ENCODE results near the gene CD8B. TPM values are rescaled to one million over a fixed set of nuclear protein-coding genes. Genes with fewer than 3 reads are reported as not detected.

CD8B gene
- total RNA-seq, 1 experiment from 2014 or later = 0.47 TPM

DNA sequence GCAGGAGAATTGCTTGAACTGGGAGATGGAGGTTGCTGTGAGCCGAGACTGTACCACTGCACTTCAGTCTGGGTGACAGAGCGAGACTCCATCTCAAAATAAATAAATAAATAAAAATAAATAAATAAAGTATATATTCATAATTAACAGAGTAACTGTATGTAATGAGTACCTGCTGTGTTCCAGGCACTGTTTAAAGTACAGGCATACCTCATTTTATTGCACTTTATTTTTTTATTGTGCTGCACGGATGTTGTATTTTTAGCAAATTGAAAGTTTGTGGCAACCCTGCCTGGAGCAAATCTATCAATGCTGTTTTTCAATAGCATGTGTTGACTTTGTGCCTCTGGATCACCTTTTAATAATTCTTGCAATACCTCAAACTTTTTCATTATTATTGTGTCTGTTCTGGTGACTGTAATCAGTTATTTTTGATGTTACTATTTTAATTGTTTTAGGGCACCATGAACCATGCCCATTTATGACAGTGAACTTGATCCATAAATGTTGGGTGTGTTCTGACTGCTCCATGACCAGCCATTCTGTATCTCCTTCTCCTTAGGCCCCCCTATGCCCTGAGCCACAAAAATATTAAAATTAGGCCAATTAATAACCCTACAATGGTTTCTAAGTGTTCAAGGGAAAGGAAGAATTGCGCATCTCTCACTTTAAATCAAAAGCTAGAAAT is 43.4 kb downstream of the CD8B start:
- Histone ChIP-seq H3K36me3 (ENCODE audit: control insufficient read depth in 1 of 2, insufficient read depth in 2 of 2, low read length in 2 of 2) (no peaks in the 10 kb centered on the region), H3K27ac (ENCODE audit: low read depth, low read length) (no peak overlapping the region), H3K9me2 (ENCODE audit: insufficient read depth) (no peaks in the 10 kb centered on the region), H3K4me3 (replicated peaks in 1 of 2; ENCODE audit: low read depth in 1 of 2, low read length in 2 of 2) (no peak overlapping the region), H3K4me1 (ENCODE audit: control insufficient read depth in 1 of 2, insufficient read depth in 2 of 2, low read length in 2 of 2) (no peaks in the 10 kb centered on the region), H3K4me2 (ENCODE audit: low read length) (no peak overlapping the region), H3K9me3 (ENCODE audit: control insufficient read depth in 1 of 2, insufficient read depth in 1 of 2, low read depth in 1 of 2, low read length in 2 of 2) (no peaks in the 10 kb centered on the region), H3K79me2 (ENCODE audit: insufficient read depth, low read length) (no peaks in the 10 kb centered on the region), H3K9ac (ENCODE audit: low read length) (no peak overlapping the region), H4K20me1 (ENCODE audit: insufficient read depth) (no peaks in the 10 kb centered on the region), H2AFZ (ENCODE audit: low read depth, low read length, poor library complexity, severe bottlenecking) (no peak overlapping the region), H3K27me3 (ENCODE audit: insufficient read depth, low read length) (no peaks in the 10 kb centered on the region)
- intact Hi-C loops (cut with micrococcal nuclease) = no loop called here
- ChIA-PET POLR2A (no interaction called here), CTCF (no interaction called here), RAD21 (ENCODE audit: low non-redundant PET in 1 of 2, low total read pairs in 2 of 2, uncharacterized antibody in 2 of 2, unreplicated experiment in 2 of 2) (no interaction called here)
- BruUV-seq (replicated peaks) = no TSS peak
- TF ChIP-seq, protein P1, sequence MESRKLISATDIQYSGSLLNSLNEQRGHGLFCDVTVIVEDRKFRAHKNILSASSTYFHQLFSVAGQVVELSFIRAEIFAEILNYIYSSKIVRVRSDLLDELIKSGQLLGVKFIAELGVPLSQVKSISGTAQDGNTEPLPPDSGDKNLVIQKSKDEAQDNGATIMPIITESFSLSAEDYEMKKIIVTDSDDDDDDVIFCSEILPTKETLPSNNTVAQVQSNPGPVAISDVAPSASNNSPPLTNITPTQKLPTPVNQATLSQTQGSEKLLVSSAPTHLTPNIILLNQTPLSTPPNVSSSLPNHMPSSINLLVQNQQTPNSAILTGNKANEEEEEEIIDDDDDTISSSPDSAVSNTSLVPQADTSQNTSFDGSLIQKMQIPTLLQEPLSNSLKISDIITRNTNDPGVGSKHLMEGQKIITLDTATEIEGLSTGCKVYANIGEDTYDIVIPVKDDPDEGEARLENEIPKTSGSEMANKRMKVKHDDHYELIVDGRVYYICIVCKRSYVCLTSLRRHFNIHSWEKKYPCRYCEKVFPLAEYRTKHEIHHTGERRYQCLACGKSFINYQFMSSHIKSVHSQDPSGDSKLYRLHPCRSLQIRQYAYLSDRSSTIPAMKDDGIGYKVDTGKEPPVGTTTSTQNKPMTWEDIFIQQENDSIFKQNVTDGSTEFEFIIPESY (IDR thresholded peaks at IDR 0.05; ENCODE audit: extremely low read depth, insufficient replicate concordance, low read length) = no peak
- TF ChIP-seq, protein P2, sequence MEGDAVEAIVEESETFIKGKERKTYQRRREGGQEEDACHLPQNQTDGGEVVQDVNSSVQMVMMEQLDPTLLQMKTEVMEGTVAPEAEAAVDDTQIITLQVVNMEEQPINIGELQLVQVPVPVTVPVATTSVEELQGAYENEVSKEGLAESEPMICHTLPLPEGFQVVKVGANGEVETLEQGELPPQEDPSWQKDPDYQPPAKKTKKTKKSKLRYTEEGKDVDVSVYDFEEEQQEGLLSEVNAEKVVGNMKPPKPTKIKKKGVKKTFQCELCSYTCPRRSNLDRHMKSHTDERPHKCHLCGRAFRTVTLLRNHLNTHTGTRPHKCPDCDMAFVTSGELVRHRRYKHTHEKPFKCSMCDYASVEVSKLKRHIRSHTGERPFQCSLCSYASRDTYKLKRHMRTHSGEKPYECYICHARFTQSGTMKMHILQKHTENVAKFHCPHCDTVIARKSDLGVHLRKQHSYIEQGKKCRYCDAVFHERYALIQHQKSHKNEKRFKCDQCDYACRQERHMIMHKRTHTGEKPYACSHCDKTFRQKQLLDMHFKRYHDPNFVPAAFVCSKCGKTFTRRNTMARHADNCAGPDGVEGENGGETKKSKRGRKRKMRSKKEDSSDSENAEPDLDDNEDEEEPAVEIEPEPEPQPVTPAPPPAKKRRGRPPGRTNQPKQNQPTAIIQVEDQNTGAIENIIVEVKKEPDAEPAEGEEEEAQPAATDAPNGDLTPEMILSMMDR (IDR thresholded peaks at IDR 0.05 in 2 of 3, conservative IDR thresholded peaks at IDR 0.05 in 1 of 3; ENCODE audit: borderline replicate concordance in 1 of 3, insufficient read depth in 1 of 3, low read depth in 2 of 3, low read length in 2 of 3) = no peak
- TF ChIP-seq EZH2phosphoT487 (IDR thresholded peaks at IDR 0.05; ENCODE audit: borderline replicate concordance) (no peak), EZH2 (IDR thresholded peaks at IDR 0.05) (no peak), RAD21 (IDR thresholded peaks at IDR 0.05; ENCODE audit: low read depth) (no peak), ZFX (IDR thresholded peaks at IDR 0.05) (no peak), CBX3 (IDR thresholded peaks at IDR 0.05; ENCODE audit: low read depth) (no peak), POLR2A (IDR thresholded peaks at IDR 0.05; ENCODE audit: borderline replicate concordance, extremely low read depth, insufficient read depth, insufficient read length) (no peak), ELF1 (IDR thresholded peaks at IDR 0.05; ENCODE audit: borderline replicate concordance, low read depth) (no peak), SP1 (IDR thresholded peaks at IDR 0.05; ENCODE audit: low read depth) (no peak), SIN3A (IDR thresholded peaks at IDR 0.05; ENCODE audit: low read depth) (no peak), CEBPB (IDR thresholded peaks at IDR 0.05; ENCODE audit: low read depth) (no peak), EGR1 (IDR thresholded peaks at IDR 0.05; ENCODE audit: low read depth) (no peak), POLR2AphosphoS5 (IDR thresholded peaks at IDR 0.05; ENCODE audit: low read depth, low read length) (no peak)
- TF ChIP-seq, protein P3, sequence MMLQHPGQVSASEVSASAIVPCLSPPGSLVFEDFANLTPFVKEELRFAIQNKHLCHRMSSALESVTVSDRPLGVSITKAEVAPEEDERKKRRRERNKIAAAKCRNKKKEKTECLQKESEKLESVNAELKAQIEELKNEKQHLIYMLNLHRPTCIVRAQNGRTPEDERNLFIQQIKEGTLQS (IDR thresholded peaks at IDR 0.05) = no peak
- TF ChIP-seq, protein P4, sequence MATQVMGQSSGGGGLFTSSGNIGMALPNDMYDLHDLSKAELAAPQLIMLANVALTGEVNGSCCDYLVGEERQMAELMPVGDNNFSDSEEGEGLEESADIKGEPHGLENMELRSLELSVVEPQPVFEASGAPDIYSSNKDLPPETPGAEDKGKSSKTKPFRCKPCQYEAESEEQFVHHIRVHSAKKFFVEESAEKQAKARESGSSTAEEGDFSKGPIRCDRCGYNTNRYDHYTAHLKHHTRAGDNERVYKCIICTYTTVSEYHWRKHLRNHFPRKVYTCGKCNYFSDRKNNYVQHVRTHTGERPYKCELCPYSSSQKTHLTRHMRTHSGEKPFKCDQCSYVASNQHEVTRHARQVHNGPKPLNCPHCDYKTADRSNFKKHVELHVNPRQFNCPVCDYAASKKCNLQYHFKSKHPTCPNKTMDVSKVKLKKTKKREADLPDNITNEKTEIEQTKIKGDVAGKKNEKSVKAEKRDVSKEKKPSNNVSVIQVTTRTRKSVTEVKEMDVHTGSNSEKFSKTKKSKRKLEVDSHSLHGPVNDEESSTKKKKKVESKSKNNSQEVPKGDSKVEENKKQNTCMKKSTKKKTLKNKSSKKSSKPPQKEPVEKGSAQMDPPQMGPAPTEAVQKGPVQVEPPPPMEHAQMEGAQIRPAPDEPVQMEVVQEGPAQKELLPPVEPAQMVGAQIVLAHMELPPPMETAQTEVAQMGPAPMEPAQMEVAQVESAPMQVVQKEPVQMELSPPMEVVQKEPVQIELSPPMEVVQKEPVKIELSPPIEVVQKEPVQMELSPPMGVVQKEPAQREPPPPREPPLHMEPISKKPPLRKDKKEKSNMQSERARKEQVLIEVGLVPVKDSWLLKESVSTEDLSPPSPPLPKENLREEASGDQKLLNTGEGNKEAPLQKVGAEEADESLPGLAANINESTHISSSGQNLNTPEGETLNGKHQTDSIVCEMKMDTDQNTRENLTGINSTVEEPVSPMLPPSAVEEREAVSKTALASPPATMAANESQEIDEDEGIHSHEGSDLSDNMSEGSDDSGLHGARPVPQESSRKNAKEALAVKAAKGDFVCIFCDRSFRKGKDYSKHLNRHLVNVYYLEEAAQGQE (IDR thresholded peaks at IDR 0.05; ENCODE audit: low read depth) = no peak
- ATAC-seq = no peak
- DNase-seq (ENCODE audit: low read depth, low spot score) = no peak
